HG03439 (cell line): ENCODE results near the gene CARD10.

Experiments
- ATAC-seq: cut with Tn5 transposase; IDR thresholded peaks from one replicate; pipeline ENCODE4 v1.9.1; 2021; ENCODE audit warnings: mild to moderate bottlenecking, moderate library complexity; ENCODE audit not compliant: unreplicated experiment

CARD10 gene

DNA sequence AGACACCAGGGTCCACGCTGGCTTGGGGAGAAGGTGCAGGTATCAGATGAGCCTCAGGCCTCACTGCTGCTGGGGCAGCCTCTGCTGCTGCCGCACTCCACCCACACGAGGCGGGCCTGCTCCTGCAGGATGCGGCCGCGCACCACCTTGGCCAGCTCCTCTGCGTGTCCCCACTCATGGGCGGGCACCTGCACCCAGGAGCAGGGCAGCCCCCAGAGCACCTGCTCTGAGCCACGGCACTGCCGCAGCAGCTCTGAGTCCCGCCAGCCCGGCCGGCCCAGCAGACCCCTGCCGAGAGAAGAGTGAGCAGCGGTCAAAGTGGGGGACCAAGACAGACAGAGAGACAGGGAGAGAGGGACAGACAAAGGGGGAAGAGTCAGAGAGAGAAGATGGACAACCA is 28.1 kb downstream of the CARD10 start:
- no peak for ATAC-seq

DNA sequence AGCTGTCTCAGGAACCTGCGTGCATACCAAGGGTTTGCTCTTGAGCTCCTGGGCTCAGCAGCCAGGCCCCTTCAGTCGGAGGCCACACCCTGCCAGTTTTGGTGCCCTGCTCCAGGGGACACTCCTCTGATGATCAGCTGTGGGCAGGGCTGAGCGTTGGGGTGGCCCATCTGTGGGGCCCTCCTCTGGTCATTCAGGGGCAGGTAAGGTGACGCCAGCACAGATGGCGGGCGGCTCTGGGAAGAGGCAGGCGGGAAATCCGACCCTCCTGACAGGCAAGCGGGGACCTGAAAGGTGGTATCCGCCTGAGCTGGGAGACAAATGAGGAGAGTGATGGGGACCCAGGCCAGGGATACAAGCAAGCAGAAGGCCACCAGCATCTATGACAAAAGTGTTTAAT is 29.2 kb downstream of the CARD10 start:
- ATAC-seq = no peak

DNA sequence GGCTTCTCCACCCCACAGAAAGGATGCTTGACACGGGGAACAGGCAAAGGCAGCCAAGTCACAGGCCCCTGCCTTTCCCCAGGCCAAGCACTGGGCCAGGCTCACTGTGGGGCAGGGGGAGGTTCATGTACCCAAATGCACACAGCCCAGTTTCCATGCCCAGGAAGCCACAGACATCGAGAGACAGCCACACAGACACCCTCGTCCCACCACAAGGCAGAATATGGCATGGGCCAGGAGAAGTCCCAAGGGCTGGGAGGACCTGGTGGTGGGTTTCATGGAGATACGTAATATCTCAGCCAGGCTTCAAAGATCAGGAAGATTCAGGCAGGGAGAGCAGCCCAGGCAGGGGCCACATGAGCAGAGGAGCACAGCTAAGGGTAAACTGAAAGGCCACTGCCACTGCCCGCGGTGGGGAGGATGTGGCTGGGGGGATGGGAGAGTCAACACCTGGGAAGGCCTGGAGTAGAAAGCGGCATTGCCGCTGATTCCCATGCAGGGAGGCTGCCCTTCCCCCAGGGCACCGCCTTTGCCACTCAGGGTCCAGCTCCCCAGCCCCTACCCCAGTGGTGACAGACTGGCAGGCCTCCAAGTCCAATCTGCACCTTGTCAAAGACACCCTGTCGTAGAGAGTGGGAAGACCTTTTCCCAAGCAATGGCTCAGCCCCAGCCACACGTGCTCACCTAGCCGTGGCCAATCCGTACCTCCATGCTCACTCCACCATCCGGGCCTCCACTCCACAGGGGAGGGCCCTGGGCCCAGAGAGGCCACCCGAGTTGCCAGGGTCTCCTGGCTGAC is 30.7 kb downstream of the CARD10 start:
- ATAC-seq = no peak

DNA sequence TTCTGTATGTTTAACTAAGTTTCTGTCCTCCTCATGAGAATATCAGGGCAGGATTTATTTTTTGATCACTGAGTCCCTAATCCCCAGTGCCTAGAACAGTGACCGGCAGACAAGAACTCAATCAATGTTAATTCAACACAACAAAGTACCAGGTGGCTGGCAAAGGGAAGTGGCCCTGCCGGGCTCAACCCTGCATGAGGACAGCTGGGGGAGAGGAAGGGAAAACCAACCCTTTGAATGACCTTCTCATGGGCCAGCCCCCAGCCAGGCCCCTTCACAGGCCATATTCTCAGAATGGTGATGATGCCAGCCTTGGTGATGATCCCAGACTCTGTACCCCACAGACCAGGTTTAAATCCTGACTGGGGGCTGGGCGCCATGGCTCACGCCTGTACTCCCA is 31.6 kb downstream of the CARD10 start:
- no peak for ATAC-seq

DNA sequence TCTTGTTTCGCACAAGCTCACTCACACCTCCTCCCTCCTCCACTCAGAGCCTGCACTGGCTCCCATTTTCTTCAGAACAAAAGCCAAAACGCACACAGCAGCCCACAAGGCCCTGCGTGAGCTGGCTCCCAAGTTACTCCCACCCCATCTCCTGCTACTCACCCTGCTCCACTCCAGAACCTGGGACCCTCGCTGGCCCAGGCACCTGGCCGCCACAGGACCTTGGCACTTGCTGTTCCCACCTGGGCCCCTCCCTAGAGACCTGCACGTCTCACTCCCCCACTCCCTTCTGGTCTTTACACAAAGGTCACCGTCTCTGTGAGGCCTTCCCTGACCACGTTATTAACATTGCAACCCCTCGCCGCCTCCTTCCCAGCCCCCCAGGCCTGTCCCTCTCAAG is 32.1 kb downstream of the CARD10 start:
- no peak for ATAC-seq

DNA sequence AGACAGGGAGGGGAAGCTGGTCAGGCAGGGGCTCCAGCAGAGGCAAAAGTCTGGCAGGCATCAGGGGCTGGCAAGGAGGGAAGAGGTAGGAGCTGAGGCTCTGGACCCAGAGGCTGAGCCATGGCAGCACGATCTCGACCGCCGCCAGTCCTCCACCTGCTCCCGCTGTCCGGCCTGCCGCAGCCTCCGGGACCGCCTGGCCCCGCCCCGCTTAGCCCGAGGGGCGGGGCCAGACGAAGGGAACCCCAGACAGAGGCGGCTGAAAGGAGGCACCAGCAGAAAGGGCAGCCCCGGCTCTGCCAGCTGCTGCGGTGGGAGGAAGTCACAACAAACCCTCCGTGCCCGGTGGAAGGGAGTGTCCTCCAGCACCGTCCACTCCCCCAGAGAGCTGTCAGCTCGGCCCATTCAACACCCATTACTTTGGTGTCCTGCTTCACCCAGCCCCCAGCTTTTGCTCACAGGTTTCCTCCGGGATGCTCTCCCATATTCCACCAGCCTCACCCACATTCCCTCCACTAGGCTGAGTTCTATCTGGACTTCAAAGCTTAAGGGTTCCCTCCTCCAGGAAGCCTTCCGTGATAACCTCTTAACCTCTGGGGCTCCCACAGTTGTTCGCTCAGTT is 32.9 kb downstream of the CARD10 start, which contains the start of gene MFNG:
Gene MFNG (minus strand): TSS at position 161 of the 622 bp plus-strand sequence. CDS start 207 bp downstream, outside the sequence.
- ATAC-seq = peak; percentile 58

DNA sequence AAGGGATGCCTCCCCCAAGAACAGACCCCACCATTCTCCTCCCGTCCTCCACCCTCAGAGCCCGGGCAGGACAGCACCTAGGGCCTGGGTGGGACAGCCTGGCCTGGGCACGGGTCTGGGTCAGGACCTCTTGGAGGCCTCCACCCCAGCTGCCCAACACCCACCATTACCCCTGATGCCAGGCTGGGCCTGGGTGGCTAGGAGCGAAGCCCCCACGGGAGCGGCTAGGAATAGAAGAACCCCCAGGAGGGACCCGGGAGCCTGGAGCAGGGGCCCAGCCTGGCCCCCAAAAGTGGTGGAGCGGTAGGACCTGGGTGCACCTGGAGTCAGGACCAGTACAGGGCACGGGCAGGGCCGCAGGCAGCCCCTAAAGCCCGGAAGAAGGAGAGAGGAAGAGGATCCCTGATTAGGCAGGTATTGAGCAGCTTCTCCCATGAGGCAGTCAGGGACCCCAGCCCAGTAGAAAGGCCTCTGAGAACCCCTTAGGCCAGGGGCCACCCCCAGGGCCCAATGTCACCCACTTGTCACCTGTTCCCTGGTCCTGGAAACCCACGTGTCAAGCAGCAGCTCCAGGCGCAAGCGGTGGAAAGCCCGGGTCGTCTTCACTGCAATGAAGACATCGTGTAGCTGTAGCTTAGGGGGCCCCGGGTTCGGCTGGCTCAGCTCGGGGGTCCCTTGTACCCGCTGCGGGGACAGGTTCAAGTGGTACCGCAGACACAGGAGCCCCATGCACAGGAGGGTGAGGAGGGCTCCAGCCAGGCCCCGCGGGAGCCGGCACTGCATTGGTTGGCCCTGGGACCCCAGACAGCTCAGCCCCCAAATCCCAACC is 33.6 kb downstream of the CARD10 start:
- ATAC-seq = peak; percentile 18

DNA sequence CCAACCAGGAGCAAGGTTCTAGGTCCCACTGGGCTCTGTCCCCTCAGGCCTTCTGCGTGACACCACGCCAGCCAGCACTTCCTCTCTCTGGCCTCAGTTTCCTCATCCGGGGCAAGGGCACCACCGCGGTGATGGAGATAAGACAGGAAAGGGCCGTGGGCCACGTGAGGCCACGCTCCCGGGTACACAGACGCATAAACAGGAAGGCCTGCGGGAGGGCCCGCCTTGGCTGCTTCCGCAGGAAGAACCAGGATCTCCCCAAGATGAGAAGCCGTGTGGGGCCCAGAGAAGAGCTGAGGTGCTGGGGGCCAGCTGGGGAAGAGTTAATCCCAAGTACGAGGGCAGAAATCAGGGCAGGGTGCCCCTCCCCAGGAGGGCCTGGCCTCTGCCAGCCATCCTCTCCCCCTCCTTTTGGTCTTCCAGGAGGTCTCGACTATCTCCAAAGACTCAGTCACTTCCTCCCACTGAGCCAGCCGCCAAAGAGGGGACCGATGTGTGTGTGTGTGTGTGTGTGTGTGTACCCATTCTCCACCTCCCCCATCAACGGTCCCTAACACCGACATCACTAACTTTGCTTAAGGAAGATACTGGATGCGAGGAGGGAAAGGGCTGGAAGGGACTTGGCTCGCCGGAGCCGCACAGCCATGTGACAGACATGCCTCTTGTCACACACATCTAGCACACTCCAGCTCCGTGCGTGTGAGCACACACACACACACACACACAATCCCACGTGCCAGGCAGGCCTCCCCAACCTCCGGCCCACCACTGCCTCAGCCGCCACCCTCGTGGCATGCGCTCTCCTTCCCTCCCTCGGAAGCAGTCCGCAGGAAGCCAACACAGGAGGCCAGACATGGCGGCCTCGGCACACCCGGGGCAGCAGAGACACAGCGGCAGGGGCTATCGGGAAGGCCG is 34.5 kb downstream of the CARD10 start:
- no peak for ATAC-seq

DNA sequence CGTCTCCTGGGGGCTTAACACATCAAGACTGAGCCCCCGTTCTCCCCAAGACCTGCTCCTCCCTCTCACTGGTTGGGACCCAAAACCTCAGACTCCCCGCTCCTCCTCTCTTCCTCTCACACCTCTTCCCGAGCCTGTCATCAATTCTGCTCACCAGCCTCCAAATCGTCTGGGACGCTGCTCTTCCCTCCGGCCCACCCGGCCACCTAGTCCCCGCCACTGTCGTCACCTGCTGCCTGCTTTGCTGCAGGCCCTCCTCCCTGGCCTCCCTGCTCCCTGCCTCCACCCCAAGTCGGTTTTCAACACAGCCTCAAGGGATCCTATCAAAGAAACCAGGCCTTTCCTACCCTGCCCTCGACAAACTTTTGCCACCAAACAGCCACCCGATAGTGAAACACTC is 36.2 kb downstream of the CARD10 start:
- no peak for ATAC-seq

DNA sequence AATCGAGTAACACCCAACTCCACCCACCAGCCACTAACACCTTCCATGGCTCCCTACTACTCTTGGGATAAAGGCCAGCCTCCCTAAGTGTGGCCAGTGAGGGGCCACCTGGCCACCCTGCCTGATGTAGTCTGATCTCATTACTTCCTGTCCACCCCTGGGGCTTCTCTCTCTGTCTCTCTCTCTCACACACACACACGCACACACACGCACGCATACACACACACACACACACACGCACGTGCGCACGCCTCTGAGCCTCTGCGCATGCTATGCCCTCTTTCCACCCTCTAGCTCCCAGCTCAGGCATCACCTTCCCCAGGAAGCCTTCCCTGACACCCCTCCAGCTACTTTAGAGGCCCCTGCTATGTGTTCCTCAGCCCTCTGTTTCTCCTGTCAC is 37.0 kb downstream of the CARD10 start:
- ATAC-seq = no peak

DNA sequence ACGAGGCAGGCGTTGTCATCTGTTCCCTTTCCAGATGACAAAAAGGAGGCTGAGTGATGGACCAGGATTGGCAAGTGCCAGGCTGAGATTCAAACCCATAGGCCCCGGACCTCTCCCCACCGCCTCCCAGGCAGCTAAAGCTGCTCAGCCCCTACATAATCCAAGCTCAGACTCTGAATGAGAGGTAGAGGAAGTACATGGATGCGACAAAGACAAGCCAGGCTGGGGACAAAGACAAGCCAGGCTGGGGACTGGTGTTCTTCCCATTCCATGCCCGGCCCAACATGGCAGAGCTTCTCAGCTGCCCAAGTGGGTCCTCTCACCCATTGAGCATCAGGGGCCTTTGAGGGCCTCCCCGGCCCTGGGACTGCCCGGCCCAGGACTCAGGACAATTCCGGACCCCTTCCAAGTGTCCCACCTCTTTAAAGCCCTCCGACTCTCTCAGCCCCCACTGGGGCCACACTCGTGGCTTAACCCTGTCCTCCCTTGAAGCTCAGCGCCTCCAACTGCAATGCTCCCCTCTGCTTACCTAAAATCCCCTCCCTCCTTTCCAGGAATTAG is 37.8 kb downstream of the CARD10 start:
- no peak for ATAC-seq

DNA sequence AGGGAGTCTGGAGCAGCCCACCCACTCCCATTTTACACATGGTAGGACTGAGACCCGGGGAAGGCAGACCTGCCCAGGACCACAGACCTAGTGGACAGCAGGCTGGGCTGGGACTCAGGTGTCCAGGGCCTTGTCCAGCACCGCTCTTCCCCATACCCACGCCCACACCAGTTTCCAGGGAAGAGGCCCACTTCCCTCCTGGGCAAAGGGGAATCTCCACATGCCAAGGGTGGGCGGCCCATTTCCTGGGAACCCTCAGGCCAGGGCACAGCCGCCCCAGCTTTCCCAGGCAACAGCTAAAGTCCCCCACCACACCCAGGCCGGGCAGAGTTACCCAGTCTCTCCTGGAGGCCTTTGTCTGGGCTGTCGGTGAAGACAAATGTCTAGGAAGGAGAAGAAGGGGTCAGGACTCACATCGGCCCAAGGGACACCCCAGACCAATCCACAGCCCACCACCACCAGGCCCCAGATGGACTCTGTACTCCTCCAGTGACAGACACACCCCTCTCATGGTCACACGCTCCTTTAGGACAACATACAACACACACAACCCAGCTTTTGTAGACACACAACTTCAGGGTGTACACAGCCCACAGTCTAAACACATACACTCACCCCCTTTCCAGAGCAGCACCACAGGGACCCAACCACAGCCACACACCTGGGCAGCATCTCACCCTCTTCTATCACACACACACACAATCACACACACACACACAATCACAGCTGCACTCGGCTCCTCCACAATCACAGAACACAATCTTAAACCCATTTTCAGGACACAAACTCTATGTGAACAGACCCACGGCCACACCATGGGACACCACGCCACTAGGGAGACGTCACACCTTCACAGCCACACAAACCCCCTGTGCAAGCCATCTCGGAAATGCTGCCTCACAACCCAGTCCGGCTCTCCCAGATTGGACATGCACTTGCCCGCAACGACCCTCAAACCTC is 38.5 kb downstream of the CARD10 start:
- ATAC-seq = no peak

DNA sequence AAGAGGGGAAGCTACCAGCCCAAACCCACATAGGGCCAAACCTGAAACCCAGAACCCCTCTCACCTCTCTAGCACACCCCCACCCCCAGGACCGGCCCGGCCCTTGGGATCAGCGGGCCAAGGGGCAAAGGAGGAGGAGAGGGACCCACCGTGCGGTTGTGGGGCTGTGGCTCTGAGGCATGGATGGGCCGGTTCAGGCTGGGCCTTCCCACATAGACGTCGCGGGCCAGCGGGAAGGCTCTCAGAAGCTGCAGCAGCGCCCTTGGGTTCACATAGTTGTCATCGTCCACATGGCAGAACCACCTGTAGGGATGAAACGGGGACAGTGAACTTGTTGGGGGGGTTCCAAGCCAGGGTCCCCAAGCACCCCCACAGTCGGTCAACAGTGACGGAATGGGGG is 40.0 kb downstream of the CARD10 start:
- ATAC-seq = no peak

DNA sequence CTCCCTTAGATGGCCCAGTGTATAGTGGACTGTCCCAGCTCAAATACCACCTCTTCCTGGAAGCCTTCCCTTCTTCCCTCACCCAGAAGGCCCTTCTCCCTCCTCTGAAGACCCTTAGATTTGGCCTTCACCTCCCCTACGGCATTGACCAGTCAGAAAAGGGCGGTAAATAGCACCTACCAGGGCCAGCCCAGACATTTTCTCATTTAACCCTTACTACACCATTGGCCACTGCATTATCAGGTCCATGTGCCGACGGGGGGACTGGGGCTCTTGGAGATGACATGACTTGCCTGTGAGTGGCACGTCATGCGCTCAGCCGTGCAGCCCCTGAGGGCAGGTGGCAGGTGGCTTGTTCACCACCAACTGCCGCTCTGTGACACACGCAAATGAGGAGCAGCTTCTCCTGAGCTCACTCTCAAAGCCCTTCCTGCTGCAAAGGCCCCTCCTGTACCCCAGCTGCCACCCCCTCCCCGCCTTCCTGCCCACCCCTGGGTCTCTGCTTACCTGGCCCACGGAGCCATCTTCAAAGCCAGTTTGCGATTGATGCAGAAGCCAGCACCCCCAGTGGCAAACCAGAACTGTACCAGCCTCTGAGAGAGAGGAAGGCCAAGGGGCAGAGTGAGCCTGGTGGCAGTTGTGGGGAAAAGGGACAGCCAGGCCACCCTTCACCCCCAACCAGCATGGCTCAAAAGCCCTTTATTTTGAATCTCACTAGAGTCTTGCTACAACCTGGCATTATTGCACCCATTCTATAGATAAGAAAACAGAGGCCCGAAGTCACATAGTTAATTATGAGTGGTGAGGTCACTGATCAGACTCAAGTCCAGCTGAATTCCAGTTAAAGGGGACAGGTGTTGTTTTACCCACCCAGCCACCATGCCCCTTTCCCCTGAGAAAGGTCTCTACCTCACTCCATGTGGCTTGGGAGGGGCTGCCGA is 42.6 kb downstream of the CARD10 start:
- no peak for ATAC-seq

DNA sequence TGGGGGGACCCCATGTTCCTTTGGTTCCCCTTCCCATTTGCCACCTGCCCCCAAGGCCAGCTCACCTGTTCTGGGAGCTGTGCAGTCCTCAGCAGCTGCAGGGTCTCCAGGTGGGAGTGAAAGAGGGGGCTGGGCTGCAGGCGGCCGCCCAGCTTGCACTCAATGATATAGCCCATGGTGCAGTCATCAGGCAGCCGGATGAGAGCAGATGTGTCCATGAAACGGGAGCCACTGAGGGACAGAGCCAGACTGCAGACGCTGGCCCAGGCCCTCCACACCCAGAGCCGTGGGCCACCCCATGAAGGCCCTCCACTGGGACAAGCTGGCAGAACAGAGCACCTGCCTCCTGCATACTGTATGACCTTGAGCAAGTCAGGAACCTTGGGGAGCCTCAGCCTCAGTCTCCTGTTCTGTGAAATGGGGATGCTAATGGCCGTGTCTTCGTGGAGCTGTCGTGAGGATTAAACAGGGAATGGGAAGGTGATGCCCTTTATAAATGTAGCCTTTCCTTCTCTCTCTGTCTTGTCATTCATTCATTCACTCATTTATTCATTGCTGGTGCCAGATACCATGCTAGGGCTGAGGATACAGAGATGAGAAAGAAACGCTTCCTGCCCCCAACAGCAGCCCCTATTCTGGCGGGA is 44.6 kb downstream of the CARD10 start:
- no peak for ATAC-seq

DNA sequence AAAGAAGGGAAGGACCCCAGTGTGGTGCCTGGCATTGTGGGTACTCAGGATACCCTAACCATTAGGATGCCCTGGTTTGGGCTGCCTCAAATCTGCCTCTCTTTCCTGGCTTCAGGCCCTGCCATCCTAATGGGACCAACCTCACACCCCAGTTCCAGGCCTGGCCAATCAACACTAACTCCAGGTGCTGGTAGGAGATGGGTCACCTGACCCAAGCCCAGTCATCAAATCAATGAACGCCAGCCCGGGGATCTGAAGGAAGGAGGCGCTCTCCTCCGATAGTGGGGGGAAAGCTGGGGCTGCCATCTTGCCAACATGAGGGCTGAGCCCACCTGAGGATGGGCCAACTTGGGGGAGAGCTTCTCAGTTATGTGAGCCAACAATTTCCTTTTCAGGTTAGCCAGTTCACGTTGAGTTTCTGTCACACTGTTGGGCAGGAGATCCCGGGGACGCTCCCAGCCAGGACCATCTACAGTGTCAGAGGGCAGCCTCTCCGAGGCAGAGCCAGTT is 45.7 kb downstream of the CARD10 start:
- no peak for ATAC-seq

DNA sequence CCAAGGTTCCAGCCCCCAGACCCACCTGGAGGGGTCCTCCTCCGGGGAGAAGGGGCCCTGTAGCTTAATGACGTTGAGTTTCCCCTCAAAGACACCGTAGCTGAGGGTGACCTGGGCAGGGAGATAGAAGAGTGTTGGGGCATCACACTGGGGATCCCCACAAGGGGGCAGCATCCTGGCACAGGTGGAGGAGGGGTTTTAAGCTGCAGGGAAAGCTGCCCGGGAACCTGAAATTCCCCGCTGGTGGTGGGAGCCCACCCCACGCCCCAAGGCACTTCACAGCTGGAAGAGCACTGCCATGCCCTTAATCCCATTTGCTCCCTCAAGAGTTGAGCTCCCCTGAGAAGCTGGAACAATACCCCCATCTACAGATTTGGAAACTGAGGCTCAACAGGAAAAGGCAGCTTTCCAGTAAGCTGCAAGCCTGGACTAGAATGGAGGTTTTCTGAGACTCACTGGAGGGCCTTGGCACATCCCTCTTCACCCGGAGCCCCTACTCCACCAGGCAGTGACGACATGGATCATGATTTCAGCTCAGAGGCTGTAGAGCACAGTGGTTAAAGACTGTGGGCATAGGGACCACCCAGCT is 46.7 kb downstream of the CARD10 start:
- no peak for ATAC-seq
